Measurements from ENCODE around the gene FANCI. TPM values are rescaled to one million over a fixed set of nuclear protein-coding genes. Genes with fewer than 3 reads are reported as not detected.

FANCI gene
- total RNA-seq, 1 donor from 2014 or later: 5.0 TPM

- intact Hi-C loops (cut with DNase I): no loop called here
- DNase-seq (ENCODE audit: low spot score) (no peak), ATAC-seq (no peak)
Observed at GRCh38 chr15:89346516-89347231, 102.9 kb downstream of the FANCI start.

- ATAC-seq (no peak), DNase-seq (ENCODE audit: low spot score) (no peak)
- intact Hi-C loops (cut with DNase I): no loop called here
Observed at GRCh38 chr15:89349206-89349558, 105.4 kb downstream of the FANCI start.

GRCh38 chr15:89352476-89352875 is 108.7 kb downstream of the FANCI start:
- intact Hi-C loops (cut with DNase I): no loop called here
- DNase-seq (ENCODE audit: low spot score) (no peak), ATAC-seq (no peak)

GRCh38 chr15:89353991-89354390 is 110.2 kb downstream of the FANCI start:
- ATAC-seq: no peak
- intact Hi-C loops (cut with DNase I): no loop called here
- no peak for DNase-seq (ENCODE audit: low spot score)

GRCh38 chr15:89356634-89357298 is 113.0 kb downstream of the FANCI start:
- ATAC-seq (no peak), DNase-seq (ENCODE audit: low spot score) (no peak)
- intact Hi-C loops (cut with DNase I): no loop called here

GRCh38 chr15:89358435-89358754 is 114.6 kb downstream of the FANCI start:
- intact Hi-C loops (cut with DNase I): no loop called here
- ATAC-seq (no peak), DNase-seq (ENCODE audit: low spot score) (no peak)

GRCh38 chr15:89358755-89359439 is 115.1 kb downstream of the FANCI start:
- peak; percentile 92 for ATAC-seq
- intact Hi-C loops (cut with DNase I): no loop called here
- peak; percentile 86 for DNase-seq (ENCODE audit: low spot score)

- ATAC-seq: no peak
- intact Hi-C loops (cut with DNase I): loop anchor here (5.0 kb wide), 1 partner anchor 73 kb away; no protein-coding TSS in a partner anchor
- DNase-seq (ENCODE audit: low spot score): no peak
Observed at GRCh38 chr15:89359471-89360293, 115.9 kb downstream of the FANCI start.

GRCh38 chr15:89360294-89360971 is 116.7 kb downstream of the FANCI start:
- intact Hi-C loops (cut with DNase I): loop anchor here (5.0 kb wide), 1 partner anchor 72 kb away; no protein-coding TSS in a partner anchor
- no peak for DNase-seq (ENCODE audit: low spot score)
- ATAC-seq: no peak

GRCh38 chr15:89361451-89362202 is 117.8 kb downstream of the FANCI start:
- intact Hi-C loops (cut with DNase I): loop anchor here (5.0 kb wide), 1 partner anchor 71 kb away; no protein-coding TSS in a partner anchor
- DNase-seq (ENCODE audit: low spot score) (peak; percentile 84), ATAC-seq (peak; percentile 56)

- ATAC-seq: no peak
- DNase-seq (ENCODE audit: low spot score): no peak
- intact Hi-C loops (cut with DNase I): loop anchor here (5.0 kb wide), 1 partner anchor 70 kb away; no protein-coding TSS in a partner anchor
Observed at GRCh38 chr15:89362203-89363101, 118.7 kb downstream of the FANCI start.

GRCh38 chr15:89363133-89363532 is 119.4 kb downstream of the FANCI start:
- intact Hi-C loops (cut with DNase I): loop anchor here (5.0 kb wide), 1 partner anchor 69 kb away; no protein-coding TSS in a partner anchor
- DNase-seq (ENCODE audit: low spot score) (no peak), ATAC-seq (no peak)

- DNase-seq (ENCODE audit: low spot score) (no peak), ATAC-seq (no peak)
- intact Hi-C loops (cut with DNase I): loop anchor here (5.0 kb wide), 1 partner anchor 69 kb away; no protein-coding TSS in a partner anchor
Observed at GRCh38 chr15:89363770-89364169, 120.0 kb downstream of the FANCI start.

- ATAC-seq: no peak
- intact Hi-C loops (cut with DNase I): loop anchor here (5.0 kb wide), 1 partner anchor 68 kb away; no protein-coding TSS in a partner anchor
Observed at GRCh38 chr15:89364341-89364740, 120.6 kb downstream of the FANCI start.

GRCh38 chr15:89364741-89365450 is 121.1 kb downstream of the FANCI start:
- ATAC-seq: no peak
- DNase-seq (ENCODE audit: low spot score): no peak
- intact Hi-C loops (cut with DNase I): loop anchor here (5.0 kb wide), 1 partner anchor 67 kb away; no protein-coding TSS in a partner anchor

More at GRCh38 chr15:89364341-89364740, 120.6 kb downstream of the FANCI start:
- no peak for DNase-seq (ENCODE audit: low spot score)

- intact Hi-C loops (cut with DNase I): no loop called here
- ATAC-seq (no peak), DNase-seq (ENCODE audit: low spot score) (no peak)
Observed at GRCh38 chr15:89365462-89366065, 121.8 kb downstream of the FANCI start.
